Keratinocyte (primary cell): Measurements from ENCODE around the gene KIAA1217. TPM values are rescaled to one million over a fixed set of nuclear protein-coding genes. Genes with fewer than 3 reads are reported as not detected.

Experiments used
- DNase-seq: peaks from one replicate; pipeline ENCODE4 v3.0.0-alpha.2; 2011; ENCODE audit warnings: low read depth, missing footprints, low spot score
- FAIRE-seq: peaks from 2 replicates; lab custom pipeline; 2011; peaks lifted over from hg19 to GRCh38; lab: Jason Lieb, UNC
- H2AFZ ChIP-seq: 2 replicates; pipeline ENCODE4 v1.6.0; 2012; ENCODE audit warnings: low read length, control low read depth, inconsistent platforms; ENCODE audit not compliant: control insufficient read depth
- H3K27ac ChIP-seq: 2 replicates; pipeline ENCODE4 v1.5.1; 2011; ENCODE audit warnings: low read length; ENCODE audit not compliant: control insufficient read depth, insufficient read depth
- H3K27me3 ChIP-seq: 3 replicates; pipeline ENCODE4 v1.6.0; 2011; ENCODE audit warnings: low read length; ENCODE audit not compliant: control insufficient read depth, insufficient read depth; ENCODE audit errors: extremely low read depth
- H3K36me3 ChIP-seq, 2 experiments: 2 replicates in 1 of 2; 3 replicates in 1 of 2; pipeline ENCODE4 v1.5.1; 2011; ENCODE audit warnings: low read length in 2 of 2, mild to moderate bottlenecking in 1 of 2; ENCODE audit not compliant: control insufficient read depth in 2 of 2, insufficient read depth in 2 of 2; ENCODE audit errors: extremely low read depth in 1 of 2
- H3K4me1 ChIP-seq: 3 replicates; pipeline ENCODE4 v1.5.1; 2011; ENCODE audit warnings: low read length; ENCODE audit not compliant: control insufficient read depth, insufficient read depth; ENCODE audit errors: extremely low read depth
- H3K4me2 ChIP-seq: 3 replicates; pipeline ENCODE4 v1.6.0; 2011; ENCODE audit warnings: low read depth, low read length; ENCODE audit not compliant: control insufficient read depth, insufficient read depth; ENCODE audit errors: extremely low read depth
- H3K4me3 ChIP-seq, 3 experiments: fragments of 200-600 bp in 1 of 3; sonication (generic) in 1 of 3; 2 replicates in 2 of 3; 3 replicates in 1 of 3; pipeline ENCODE4 v1.5.1; 2011 to 2016; ENCODE audit warnings: low read length in 3 of 3, mild to moderate bottlenecking in 3 of 3, control low read depth in 2 of 3, inconsistent platforms in 1 of 3, low read depth in 1 of 3, mixed read lengths in 1 of 3, mixed run types in 1 of 3, moderate library complexity in 1 of 3; ENCODE audit not compliant: control insufficient read depth in 2 of 3, insufficient read depth in 2 of 3; ENCODE audit errors: extremely low read depth in 1 of 3
- H3K79me2 ChIP-seq: 2 replicates; pipeline ENCODE4 v1.6.0; 2012; ENCODE audit warnings: low read length; ENCODE audit not compliant: control insufficient read depth, insufficient read depth
- H3K9ac ChIP-seq: 3 replicates; pipeline ENCODE4 v1.6.0; 2011; ENCODE audit warnings: low read length; ENCODE audit not compliant: control insufficient read depth, insufficient read depth; ENCODE audit errors: extremely low read depth
- H3K9me1 ChIP-seq: 3 replicates; pipeline ENCODE4 v1.6.0; 2011; ENCODE audit warnings: low read length; ENCODE audit not compliant: control insufficient read depth, insufficient read depth; ENCODE audit errors: extremely low read depth
- H3K9me3 ChIP-seq: 2 replicates; pipeline ENCODE4 v1.5.1; 2012; ENCODE audit warnings: low read depth, low read length; ENCODE audit not compliant: control insufficient read depth
- H4K20me1 ChIP-seq: 3 replicates; pipeline ENCODE4 v1.6.0; 2011; ENCODE audit warnings: low read length; ENCODE audit not compliant: control insufficient read depth, insufficient read depth; ENCODE audit errors: extremely low read depth
- CTCF ChIP-seq, 3 experiments: IDR thresholded peaks in 1 of 3; conservative IDR thresholded peaks in 1 of 3; optimal IDR thresholded peaks in 1 of 3; 2 replicates in 2 of 3; 3 replicates in 1 of 3; pipeline versions ENCODE3 to v1.5.1; 2011; ENCODE audit warnings: low read length in 3 of 3, mild to moderate bottlenecking in 3 of 3, moderate library complexity in 2 of 3, control low read depth in 1 of 3, inconsistent platforms in 1 of 3; ENCODE audit not compliant: insufficient read depth in 2 of 3; ENCODE audit errors: extremely low read depth in 1 of 3
- EZH2 ChIP-seq: IDR thresholded peaks from one replicate; pipeline ENCODE4 v1.6.1; 2012; ENCODE audit warnings: inconsistent platforms, mild to moderate bottlenecking, low read length, moderate library complexity
- dilution Hi-C: fragments of 300-500 bp; cut with MboI; formaldehyde crosslinking; loops from one replicate; pipeline ENCODE4 v1.7.0; 2020; ENCODE audit warnings: low sequenced_read_pairs; ENCODE audit not compliant: extremely low pct_ligation_motif_present
- polyA plus RNA-seq, 5 experiments: library from polyadenylated mRNA; depleted of rRNA in 3 of 5; stranded (reverse) in 3 of 5; stranded (forward) in 1 of 5; unstranded in 1 of 5; fragments of >200 nt; gene quantifications; 1 replicate in 1 of 5; 2 replicates in 3 of 5; 3 replicates in 1 of 5; pipeline versions ENCODE4 v1.2.1 to v1.2.3, GENCODE V29; 2011 to 2012; ENCODE audit warnings: missing spikeins in 2 of 5, low read depth in 1 of 5, low replicate concordance in 1 of 5

KIAA1217 gene
- polyA plus RNA-seq, 1 donor (not counting 4 experiments of a cell fraction or from before 2014, with no cell fraction given), result 10.4 TPM

DNA sequence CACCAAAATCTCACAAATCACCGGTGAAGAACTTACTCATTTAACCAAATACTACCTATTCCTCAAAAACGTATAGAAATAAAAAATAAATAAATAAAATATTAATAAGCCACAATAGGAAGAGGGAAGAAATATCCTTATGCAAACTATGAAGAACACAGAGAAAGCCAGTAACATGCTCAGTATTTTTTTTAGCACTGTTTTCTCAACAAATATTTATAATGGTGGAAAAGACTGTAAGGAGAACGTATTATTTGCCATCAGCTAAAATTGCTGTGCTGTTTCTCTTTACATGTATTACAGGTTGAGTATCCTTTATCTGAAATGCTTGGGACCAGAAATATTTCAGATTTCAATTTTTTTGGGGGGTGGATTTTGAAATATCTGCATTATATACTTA is 21.0 kb downstream of the KIAA1217 start:
- no peaks in the 10 kb centered on the region for H3K9me1 ChIP-seq
- FAIRE-seq, result no peak
- no peak for DNase-seq
- H4K20me1 ChIP-seq, result no peaks in the 10 kb centered on the region
- no peaks in the 10 kb centered on the region for H3K36me3 ChIP-seq
- no peak overlapping the region for H3K4me2 ChIP-seq
- dilution Hi-C loops, result no loop called here
- no peak overlapping the region for H3K4me3 ChIP-seq
- H2AFZ ChIP-seq, result no peak overlapping the region
- H3K27ac ChIP-seq, result no peak overlapping the region
- no peaks in the 10 kb centered on the region for H3K9me3 ChIP-seq
- H3K79me2 ChIP-seq, result no peaks in the 10 kb centered on the region
- peaks cover 5% of the 10 kb centered on the region for H3K4me1 ChIP-seq
- TF ChIP-seq CTCF (optimal IDR thresholded peaks at IDR 0.05 in 1 of 3, IDR thresholded peaks at IDR 0.05 in 1 of 3, conservative IDR thresholded peaks at IDR 0.05 in 1 of 3; ENCODE audit: extremely low read depth in 1 of 3, insufficient read depth in 2 of 3, low read length in 3 of 3) (no peak), EZH2 (no peak)
- no peaks in the 10 kb centered on the region for H3K27me3 ChIP-seq
- H3K9ac ChIP-seq, result no peak overlapping the region

- FAIRE-seq, result no peak
- Histone ChIP-seq H3K9ac (no peak overlapping the region), H3K27me3 (no peaks in the 10 kb centered on the region), H3K27ac (no peak overlapping the region), H3K79me2 (no peaks in the 10 kb centered on the region), H3K9me3 (no peaks in the 10 kb centered on the region), H4K20me1 (no peaks in the 10 kb centered on the region), H2AFZ (no peak overlapping the region), H3K9me1 (no peaks in the 10 kb centered on the region), H3K4me2 (no peak overlapping the region), H3K4me1 (peaks cover 12% of the 10 kb centered on the region), H3K36me3 (no peaks in the 10 kb centered on the region), H3K4me3 (no peak overlapping the region)
- DNase-seq, result no peak
- TF ChIP-seq CTCF (optimal IDR thresholded peaks at IDR 0.05 in 1 of 3, IDR thresholded peaks at IDR 0.05 in 1 of 3, conservative IDR thresholded peaks at IDR 0.05 in 1 of 3; ENCODE audit: extremely low read depth in 1 of 3, insufficient read depth in 2 of 3, low read length in 3 of 3) (no peak), EZH2 (no peak)
- dilution Hi-C loops, result no loop called here
These were observed 22.3 kb downstream of the KIAA1217 start for GRCh38 chr10:24231200-24231599.
